GM23338 (cell line): ENCODE data around the gene CDKL4. TPM values are rescaled to one million over a fixed set of nuclear protein-coding genes. Genes with fewer than 3 reads are reported as not detected.

Experiments
- ATAC-seq: fragments of 200-7000 bp; cut with Tn5 transposase; 3 replicates; pipeline ENCODE4 v1.9.1; 2020
- DNase-seq: peaks from one replicate; pipeline ENCODE4 v3.0.0-alpha.2; 2015; ENCODE audit warnings: low spot score
- H2AFZ ChIP-seq: fragments of 200-600 bp; sonication (generic); 2 replicates; pipeline ENCODE4 v1.8.0; 2016; ENCODE audit warnings: antibody characterized with exemption, mild to moderate bottlenecking, moderate library complexity
- H3F3A ChIP-seq: fragments of 200-600 bp; sonication (generic); replicated peaks from 2 replicates; pipeline ENCODE4 v1.8.0; 2017; ENCODE audit warnings: antibody characterized with exemption, mixed run types, low read depth
- H3K27ac ChIP-seq: fragments of 200-600 bp; sonication (generic); 2 replicates; pipeline ENCODE4 v1.6.1; 2016; ENCODE audit warnings: low read depth
- H3K27me3 ChIP-seq: fragments of 200-600 bp; sonication (generic); 2 replicates; pipeline ENCODE4 v1.8.0; 2016; ENCODE audit warnings: mild to moderate bottlenecking, mixed run types, moderate library complexity; ENCODE audit not compliant: insufficient read depth
- H3K36me3 ChIP-seq: fragments of 200-600 bp; sonication (generic); 2 replicates; pipeline ENCODE4 v1.8.0; 2016; ENCODE audit warnings: mild to moderate bottlenecking; ENCODE audit not compliant: insufficient read depth
- H3K4me1 ChIP-seq: fragments of 200-600 bp; sonication (generic); 2 replicates; pipeline ENCODE4 v1.8.0; 2016; ENCODE audit warnings: mild to moderate bottlenecking, moderate library complexity; ENCODE audit not compliant: insufficient read depth
- H3K4me2 ChIP-seq: fragments of 200-600 bp; sonication (generic); 2 replicates; pipeline ENCODE4 v1.7.1; 2017; ENCODE audit warnings: mixed run types
- H3K4me3 ChIP-seq: fragments of 200-600 bp; sonication (generic); 2 replicates; pipeline ENCODE4 v1.6.1; 2016; ENCODE audit warnings: mixed run types
- H3K79me2 ChIP-seq: fragments of 200-600 bp; sonication (generic); replicated peaks from 2 replicates; pipeline ENCODE4 v1.8.0; 2017; ENCODE audit warnings: mild to moderate bottlenecking; ENCODE audit not compliant: insufficient read depth
- H3K9me2 ChIP-seq: fragments of 200-600 bp; sonication (generic); 2 replicates; pipeline ENCODE4 v1.8.0; 2017; ENCODE audit not compliant: insufficient read depth
- H4K20me1 ChIP-seq: fragments of 200-600 bp; sonication (generic); replicated peaks from 2 replicates; pipeline ENCODE4 v1.8.0; 2017; ENCODE audit warnings: mild to moderate bottlenecking; ENCODE audit not compliant: insufficient read depth
- H3K27ac Mint-ChIP-seq: 2 replicates; pipeline ENCODE4 v1.8.0; 2020; ENCODE audit warnings: inconsistent platforms, mild to moderate bottlenecking, moderate library complexity, mixed read lengths
- H3K27me3 Mint-ChIP-seq: 3 replicates; pipeline ENCODE4 v1.8.0; 2022; ENCODE audit warnings: low read depth, mild to moderate bottlenecking, moderate library complexity, mixed read lengths, inconsistent platforms; ENCODE audit not compliant: insufficient read depth, poor library complexity
- H3K36me3 Mint-ChIP-seq: 3 replicates; pipeline ENCODE4 v1.8.0; 2021; ENCODE audit warnings: low read depth, mild to moderate bottlenecking, inconsistent platforms, moderate library complexity, mixed read lengths
- H3K4me1 Mint-ChIP-seq: 3 replicates; pipeline ENCODE4 v1.8.0; 2020; ENCODE audit warnings: mild to moderate bottlenecking, inconsistent platforms, mixed read lengths
- H3K4me3 Mint-ChIP-seq: 3 replicates; pipeline ENCODE4 v1.8.0; 2021; ENCODE audit warnings: moderate library complexity, mild to moderate bottlenecking, inconsistent platforms, mixed read lengths
- H3K9me3 Mint-ChIP-seq: 3 replicates; pipeline ENCODE4 v1.8.0; 2020; ENCODE audit warnings: moderate library complexity, mild to moderate bottlenecking, inconsistent platforms, mixed read lengths
- CREB1 ChIP-seq: fragments of 250-450 bp; sonication (Bioruptor Pico); IDR thresholded peaks from 2 replicates; pipeline ENCODE4 v1.5.0; 2020; ENCODE audit warnings: low read depth, mild to moderate bottlenecking, moderate library complexity
- CTCF ChIP-seq, 2 experiments: fragments of 200-600 bp in 1 of 2; sonication (generic) in 1 of 2; conservative IDR thresholded peaks; 2 replicates each; pipeline versions ENCODE4 v1.5.1 to v1.6.1; 2016 to 2017; ENCODE audit warnings: antibody characterized with exemption in 2 of 2, low read depth in 2 of 2, mild to moderate bottlenecking in 2 of 2, moderate library complexity in 1 of 2
- ETS1 ChIP-seq: IDR thresholded peaks from 2 replicates; pipeline ENCODE4 v1.6.1; 2016; ENCODE audit warnings: antibody characterized with exemption
- EZH2 ChIP-seq: fragments of 200-600 bp; sonication (generic); IDR thresholded peaks from one replicate; pipeline ENCODE4 v1.8.0; 2017; ENCODE audit warnings: antibody characterized with exemption, mild to moderate bottlenecking, low read depth; ENCODE audit not compliant: unreplicated experiment
- EZH2phosphoT487 ChIP-seq: fragments of 200-600 bp; sonication (generic); IDR thresholded peaks from one replicate; pipeline ENCODE4 v1.8.1; 2018; ENCODE audit warnings: antibody characterized with exemption; ENCODE audit not compliant: unreplicated experiment
- JUNB ChIP-seq: IDR thresholded peaks from one replicate; pipeline ENCODE4 v1.6.1; 2016; ENCODE audit warnings: antibody characterized with exemption; ENCODE audit not compliant: unreplicated experiment
- NANOG ChIP-seq: IDR thresholded peaks from 2 replicates; pipeline ENCODE4 v1.6.1; 2016; ENCODE audit warnings: antibody characterized with exemption, borderline replicate concordance
- POLR2AphosphoS5 ChIP-seq: IDR thresholded peaks from 2 replicates; pipeline ENCODE4 v1.6.1; 2016; ENCODE audit warnings: antibody characterized with exemption, low read depth
- REST ChIP-seq: IDR thresholded peaks from one replicate; pipeline ENCODE4 v1.6.1; 2018; ENCODE audit warnings: antibody characterized with exemption; ENCODE audit not compliant: unreplicated experiment
- STAT1 ChIP-seq: IDR thresholded peaks from one replicate; pipeline ENCODE4 v1.6.1; 2016; ENCODE audit warnings: antibody characterized with exemption; ENCODE audit not compliant: unreplicated experiment
- ZNF114 ChIP-seq: fragments of 250-450 bp; sonication (Bioruptor Pico); IDR thresholded peaks from 2 replicates; pipeline ENCODE4 v1.5.0; 2020; ENCODE audit warnings: mild to moderate bottlenecking, moderate library complexity
- ZNF331 ChIP-seq: fragments of 250-450 bp; sonication (Bioruptor Pico); IDR thresholded peaks from 2 replicates; pipeline ENCODE4 v1.5.0; 2020; ENCODE audit warnings: low read depth, mild to moderate bottlenecking, moderate library complexity
- ZNF462 ChIP-seq: fragments of 250-450 bp; sonication (Bioruptor Pico); IDR thresholded peaks from 2 replicates; pipeline ENCODE4 v1.5.0; 2020; ENCODE audit warnings: mild to moderate bottlenecking, moderate library complexity
- polyA plus RNA-seq: library from polyadenylated mRNA; unstranded; fragments of >200 nt; fragmentation: Nextera tagmentation; extraction: Ambion mirVana; gene quantifications from 2 replicates; pipeline ENCODE4 v1.2.1, GENCODE V29; 2016
- total RNA-seq: library from RNA; depleted of rRNA; stranded (reverse); fragments of >200 nt; shearing (Covaris generic); gene quantifications from 2 replicates; pipeline ENCODE4 v1.2.3, GENCODE V29; 2014

The CDKL4 gene
- total and polyA plus RNA-seq, 2 experiments from 2014 or later: 0.24 TPM; not detected in 1

- Histone ChIP-seq H3K4me2 (no peak overlapping the region), H3K4me1 (no peaks in the 10 kb centered on the region), H3K27me3 (no peaks in the 10 kb centered on the region), H4K20me1 (no peaks in the 10 kb centered on the region), H3K4me3 (no peak overlapping the region), H3K9me2 (no peaks in the 10 kb centered on the region), H3F3A (no peaks in the 10 kb centered on the region), H2AFZ (no peak overlapping the region), H3K27ac (no peak overlapping the region), H3K36me3 (no peaks in the 10 kb centered on the region), H3K79me2 (no peaks in the 10 kb centered on the region)
- H3K4me1 Mint-ChIP-seq: no peaks in the 10 kb centered on the region
- ATAC-seq (no peak), DNase-seq (no peak)
- H3K36me3 Mint-ChIP-seq: peaks cover 6% of the 10 kb centered on the region; the same call in 2 of the 3 replicates
- no peaks in the 10 kb centered on the region; the same call in 2 of the 3 replicates for H3K9me3 Mint-ChIP-seq
- TF ChIP-seq REST (no peak), JUNB (no peak), ZNF114 (no peak), EZH2 (no peak), STAT1 (no peak), POLR2AphosphoS5 (no peak), ZNF462 (CRISPR knock-in tag) (no peak), ZNF331 (CRISPR knock-in tag) (no peak), CREB1 (no peak), EZH2phosphoT487 (no peak), ETS1 (no peak), CTCF (conservative IDR thresholded peaks at IDR 0.05; ENCODE audit: low read depth in 2 of 2) (no peak), NANOG (no peak)
- H3K27me3 Mint-ChIP-seq: no peaks in the 10 kb centered on the region
- H3K4me3 Mint-ChIP-seq: no peak overlapping the region
- H3K27ac Mint-ChIP-seq: no peak overlapping the region
Measured at GRCh38 chr2:39194686-39195085, 49.1 kb downstream of the CDKL4 start.
